OCI-LY3 (cell line): ENCODE results near the gene GNB1.

ENCODE experiments used
- H2AFZ ChIP-seq: fragments of 200-600, 300-600 bp; shearing (Covaris generic); 2 replicates; pipeline ENCODE4 v1.6.0; 2014; ENCODE audit warnings: antibody characterized with exemption, low read depth, low read length
- H3K27ac ChIP-seq: fragments of 200-600, 300-600 bp; sonication (generic); 2 replicates; pipeline ENCODE4 v1.5.1; 2014; ENCODE audit warnings: mild to moderate bottlenecking, low read length, moderate library complexity, mixed read lengths
- H3K27me3 ChIP-seq: fragments of 200-600, 300-600 bp; sonication (generic); 2 replicates; pipeline ENCODE4 v1.6.1; 2014; ENCODE audit warnings: low read depth, low read length, mixed read lengths
- H3K36me3 ChIP-seq: fragments of 200-600, 300-600 bp; sonication (generic); replicated peaks from 2 replicates; pipeline ENCODE3; 2014; ENCODE audit warnings: low read depth, low read length, mixed read lengths
- H3K4me1 ChIP-seq: fragments of 300-600, 200-600 bp; sonication (generic); 2 replicates; pipeline ENCODE4 v1.6.1; 2014; ENCODE audit warnings: low read length, mixed read lengths
- H3K4me2 ChIP-seq: fragments of 200-600, 300-600 bp; sonication (generic); 2 replicates; pipeline ENCODE4 v1.6.1; 2014; ENCODE audit warnings: low read length, mixed read lengths
- H3K4me3 ChIP-seq: fragments of 300-600, 200-600 bp; sonication (generic); 2 replicates; pipeline ENCODE4 v1.5.1; 2014; ENCODE audit warnings: antibody characterized with exemption, mild to moderate bottlenecking, low read length, moderate library complexity
- H3K79me2 ChIP-seq: fragments of 300-600, 200-600 bp; shearing (Covaris generic); 2 replicates; pipeline ENCODE4 v1.6.1; 2014; ENCODE audit warnings: mild to moderate bottlenecking, low read length, mixed read lengths
- H3K9ac ChIP-seq: fragments of 300-600, 200-600 bp; shearing (Covaris generic); 2 replicates; pipeline ENCODE4 v1.6.0; 2014; ENCODE audit warnings: mild to moderate bottlenecking, low read length, moderate library complexity
- H3K9me3 ChIP-seq: fragments of 200-600, 300-600 bp; shearing (Covaris generic); 2 replicates; pipeline ENCODE4 v1.6.1; 2014; ENCODE audit warnings: low read length, mixed read lengths; ENCODE audit not compliant: insufficient read depth
- H4K20me1 ChIP-seq: fragments of 200-600, 300-600 bp; sonication (generic); 2 replicates; pipeline ENCODE4 v1.6.1; 2016; ENCODE audit warnings: low read length, mixed read lengths; ENCODE audit not compliant: insufficient read depth
- CTCF ChIP-seq: fragments of 200-600, 300-600 bp; sonication (generic); IDR thresholded peaks from 2 replicates; pipeline ENCODE4 v1.5.1; 2014; ENCODE audit warnings: antibody characterized with exemption, low read length, low read depth
- EZH2phosphoT487 ChIP-seq: fragments of 200-600 bp; shearing (Covaris generic); IDR thresholded peaks from 2 replicates; pipeline ENCODE4 v1.6.1; 2018; ENCODE audit warnings: antibody characterized with exemption, mixed run types, low read depth

GNB1 gene

GRCh38 chr1:1907098-1907736 lies 16.3 kb upstream of the GNB1 start:
- TF ChIP-seq CTCF (no peak), EZH2phosphoT487 (no peak)
- Histone ChIP-seq H3K27me3 (no peaks in the 10 kb centered on the region), H3K4me2 (peak overlapping the region; percentile 100), H3K9me3 (0 out of 2 replicates have a peak, but pooled peaks cover 4% of the 10 kb centered on the region), H3K27ac (peak overlapping the region; percentile 64), H3K4me3 (no peak overlapping the region), H3K9ac (peak overlapping the region; percentile 18; the same call in 1 of the 2 replicates), H4K20me1 (no peaks in the 10 kb centered on the region), H3K36me3 (no peaks in the 10 kb centered on the region), H3K4me1 (peaks cover 45% of the 10 kb centered on the region), H3K79me2 (peaks cover 8% of the 10 kb centered on the region; the same call in 1 of the 2 replicates), H2AFZ (no peak overlapping the region)

- Histone ChIP-seq H3K27me3 (no peaks in the 10 kb centered on the region), H3K27ac (peak overlapping the region; percentile 64), H3K9me3 (0 out of 2 replicates have a peak, but pooled peaks cover 4% of the 10 kb centered on the region), H3K79me2 (peaks cover 8% of the 10 kb centered on the region; the same call in 1 of the 2 replicates), H3K9ac (peak overlapping the region; percentile 18; the same call in 1 of the 2 replicates), H3K36me3 (no peaks in the 10 kb centered on the region), H3K4me1 (peaks cover 44% of the 10 kb centered on the region), H3K4me3 (no peak overlapping the region), H3K4me2 (peak overlapping the region; percentile 100), H4K20me1 (no peaks in the 10 kb centered on the region), H2AFZ (no peak overlapping the region)
- TF ChIP-seq EZH2phosphoT487, result no peak
- peak; percentile 89 for TF ChIP-seq CTCF
Observed at GRCh38 chr1:1906185-1907097, 15.6 kb upstream of the GNB1 start.

- Histone ChIP-seq H3K9me3 (0 out of 2 replicates have a peak, but pooled peaks cover 4% of the 10 kb centered on the region), H3K36me3 (no peaks in the 10 kb centered on the region), H3K27me3 (peaks cover 2% of the 10 kb centered on the region; the same call in 1 of the 2 replicates), H4K20me1 (peaks cover 5% of the 10 kb centered on the region; the same call in 1 of the 2 replicates), H3K4me3 (no peak overlapping the region), H3K4me1 (peaks cover 26% of the 10 kb centered on the region), H3K27ac (no peak overlapping the region), H3K79me2 (peaks cover 4% of the 10 kb centered on the region; the same call in 1 of the 2 replicates), H3K4me2 (no peak overlapping the region), H2AFZ (no peak overlapping the region), H3K9ac (no peak overlapping the region)
- TF ChIP-seq CTCF (no peak), EZH2phosphoT487 (no peak)
Observed at GRCh38 chr1:1903224-1903623, 12.3 kb upstream of the GNB1 start.
